ENCODE data around the gene HINFP.

Gene HINFP

DNA sequence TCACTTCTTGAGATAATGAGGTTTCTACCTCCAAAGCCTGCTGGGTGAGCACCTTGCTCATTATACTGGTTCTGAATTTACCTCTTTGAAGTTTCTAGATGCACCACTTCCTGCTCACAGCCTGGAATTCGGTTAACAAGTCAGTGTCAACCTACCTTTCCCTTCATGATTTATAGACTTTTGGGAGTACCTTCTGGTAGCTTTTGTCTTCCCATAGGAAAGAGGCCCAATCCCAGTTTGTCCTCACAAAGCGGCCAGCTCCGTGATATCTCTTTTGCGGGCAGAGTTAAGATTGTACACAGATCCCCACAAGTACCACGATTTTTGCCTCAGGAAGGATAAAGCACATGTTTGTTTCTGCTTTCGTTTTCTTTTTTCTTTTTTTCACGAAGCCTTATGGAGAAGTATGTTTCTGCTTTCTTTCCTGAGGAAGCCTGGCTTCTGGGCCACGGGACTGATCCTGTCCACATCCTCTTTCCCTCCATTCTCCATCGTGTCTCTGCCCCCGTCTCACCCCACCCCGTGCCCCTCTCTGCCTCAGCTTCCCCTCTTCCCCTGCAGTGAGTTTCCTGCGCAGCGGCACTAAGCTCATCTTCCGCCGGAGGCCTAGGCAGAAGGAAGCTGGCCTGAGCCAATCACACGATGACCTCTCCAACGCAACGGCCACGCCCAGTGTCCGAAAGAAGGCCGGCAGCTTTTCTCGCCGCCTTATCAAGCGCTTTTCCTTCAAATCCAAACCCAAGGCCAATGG lies 5.7 kb upstream of the HINFP start:
- Histone ChIP-seq H3K27ac (ENCODE audit: low read length, poor library complexity, severe bottlenecking) (no peak overlapping the region), H3K18ac (ENCODE audit: low read depth in 1 of 2, low read length in 2 of 2) (no peak overlapping the region), H2BK12ac (ENCODE audit: low read length in 2 of 2) (no peak overlapping the region), H3K36me3 (ENCODE audit: control insufficient read depth in 1 of 2, insufficient read depth in 2 of 2, low read depth in 1 of 2, low read length in 2 of 2) (peaks cover 49 to 63% of the 10 kb centered on the region in 2 experiments), H4K8ac (ENCODE audit: low read length) (no peak overlapping the region), H2AFZ (ENCODE audit: low read depth, low read length) (no peak overlapping the region), H2BK120ac (ENCODE audit: low read depth, low read length) (no peak overlapping the region), H2BK5ac (ENCODE audit: low read depth, low read length, poor library complexity, severe bottlenecking) (no peak overlapping the region), H2AK5ac (ENCODE audit: low read length, severe bottlenecking) (no peak overlapping the region), H3K4ac (ENCODE audit: low read depth in 1 of 2, low read length in 2 of 2) (no peak overlapping the region), H3K9me3 (ENCODE audit: control insufficient read depth, low read length) (no peaks in the 10 kb centered on the region), H3K4me3 (ENCODE audit: insufficient read depth in 1 of 2, low read depth in 1 of 2, low read length in 2 of 2) (no peak overlapping the region), H3K4me1 (ENCODE audit: control insufficient read depth, insufficient read depth, low read depth, low read length) (no peaks in the 10 kb centered on the region), H4K91ac (ENCODE audit: low read length) (no peak overlapping the region), H3K79me1 (replicated peaks; ENCODE audit: low read length, poor library complexity, severe bottlenecking) (no peaks in the 10 kb centered on the region), H3K23ac (ENCODE audit: low read length in 2 of 2) (no peak overlapping the region), H3K27me3 (ENCODE audit: control insufficient read depth in 1 of 2, insufficient read depth in 1 of 2, low read length in 2 of 2) (no peaks in the 10 kb centered on the region), H3K14ac (ENCODE audit: low read length in 2 of 2) (no peak overlapping the region), H3K9ac (ENCODE audit: low read length) (no peak overlapping the region), H3K4me2 (ENCODE audit: low read length, poor library complexity, severe bottlenecking) (no peak overlapping the region), H2BK15ac (ENCODE audit: low read depth, poor library complexity, severe bottlenecking) (no peak overlapping the region)
- 86% methylated on average over 24 of the region's 24 CpGs for WGBS
- no peak for DNase-seq

DNA sequence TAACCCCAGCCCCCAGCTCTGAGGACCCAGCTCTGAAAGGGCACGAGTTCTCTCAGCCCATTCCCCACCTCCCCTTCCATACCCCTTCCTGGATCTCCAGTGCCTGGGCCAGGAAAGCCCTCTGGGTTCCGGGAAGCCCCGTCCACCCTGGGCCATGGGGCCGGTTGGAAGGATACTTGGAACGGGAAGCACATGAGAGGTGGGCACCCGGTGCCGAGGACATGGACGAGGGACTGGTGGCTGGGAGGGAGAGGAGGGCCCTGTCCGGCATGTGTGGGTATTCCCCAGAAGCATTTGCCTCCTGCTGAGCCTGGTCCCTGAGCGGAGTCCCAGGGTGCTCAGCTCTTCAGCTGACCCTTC lies 5.2 kb upstream of the HINFP start:
- Histone ChIP-seq H4K8ac (ENCODE audit: low read length) (no peak overlapping the region), H3K14ac (ENCODE audit: low read length in 2 of 2) (no peak overlapping the region), H2AK5ac (ENCODE audit: low read length, severe bottlenecking) (no peak overlapping the region), H3K9me3 (ENCODE audit: control insufficient read depth, low read length) (no peaks in the 10 kb centered on the region), H3K4me3 (ENCODE audit: insufficient read depth in 1 of 2, low read depth in 1 of 2, low read length in 2 of 2) (no peak overlapping the region), H2BK15ac (ENCODE audit: low read depth, poor library complexity, severe bottlenecking) (no peak overlapping the region), H2AFZ (ENCODE audit: low read depth, low read length) (no peak overlapping the region), H3K9ac (ENCODE audit: low read length) (no peak overlapping the region), H3K27me3 (ENCODE audit: control insufficient read depth in 1 of 2, insufficient read depth in 1 of 2, low read length in 2 of 2) (no peaks in the 10 kb centered on the region), H2BK5ac (ENCODE audit: low read depth, low read length, poor library complexity, severe bottlenecking) (no peak overlapping the region), H3K18ac (ENCODE audit: low read depth in 1 of 2, low read length in 2 of 2) (no peak overlapping the region), H3K27ac (ENCODE audit: low read length, poor library complexity, severe bottlenecking) (no peak overlapping the region), H3K79me1 (replicated peaks; ENCODE audit: low read length, poor library complexity, severe bottlenecking) (no peaks in the 10 kb centered on the region), H4K91ac (ENCODE audit: low read length) (no peak overlapping the region), H3K4me2 (ENCODE audit: low read length, poor library complexity, severe bottlenecking) (no peak overlapping the region), H3K36me3 (ENCODE audit: control insufficient read depth in 1 of 2, insufficient read depth in 2 of 2, low read depth in 1 of 2, low read length in 2 of 2) (peaks cover 44 to 58% of the 10 kb centered on the region in 2 experiments), H3K4ac (ENCODE audit: low read depth in 1 of 2, low read length in 2 of 2) (no peak overlapping the region), H2BK12ac (ENCODE audit: low read length in 2 of 2) (no peak overlapping the region), H3K23ac (ENCODE audit: low read length in 2 of 2) (no peak overlapping the region), H3K4me1 (ENCODE audit: control insufficient read depth, insufficient read depth, low read depth, low read length) (no peaks in the 10 kb centered on the region), H2BK120ac (ENCODE audit: low read depth, low read length) (no peak overlapping the region)
- 86% methylated on average over 6 of the region's 10 CpGs for WGBS
- no peak for DNase-seq

GRCh38 chr11:119116601-119117000 lies 4.8 kb upstream of the HINFP start:
- Histone ChIP-seq H3K4me1 (ENCODE audit: control insufficient read depth, insufficient read depth, low read depth, low read length) (no peaks in the 10 kb centered on the region), H3K27ac (ENCODE audit: low read length, poor library complexity, severe bottlenecking) (no peak overlapping the region), H3K23ac (ENCODE audit: low read length in 2 of 2) (no peak overlapping the region), H3K27me3 (ENCODE audit: control insufficient read depth in 1 of 2, insufficient read depth in 1 of 2, low read length in 2 of 2) (no peaks in the 10 kb centered on the region), H2BK5ac (ENCODE audit: low read depth, low read length, poor library complexity, severe bottlenecking) (no peak overlapping the region), H3K9me3 (ENCODE audit: control insufficient read depth, low read length) (no peaks in the 10 kb centered on the region), H3K4me3 (ENCODE audit: insufficient read depth in 1 of 2, low read depth in 1 of 2, low read length in 2 of 2) (no peak overlapping the region), H3K4me2 (ENCODE audit: low read length, poor library complexity, severe bottlenecking) (no peak overlapping the region), H3K36me3 (ENCODE audit: control insufficient read depth in 1 of 2, insufficient read depth in 2 of 2, low read depth in 1 of 2, low read length in 2 of 2) (peaks cover 40 to 54% of the 10 kb centered on the region in 2 experiments), H2AK5ac (ENCODE audit: low read length, severe bottlenecking) (no peak overlapping the region), H3K79me1 (replicated peaks; ENCODE audit: low read length, poor library complexity, severe bottlenecking) (no peaks in the 10 kb centered on the region), H3K18ac (ENCODE audit: low read depth in 1 of 2, low read length in 2 of 2) (no peak overlapping the region), H3K9ac (ENCODE audit: low read length) (no peak overlapping the region), H3K14ac (ENCODE audit: low read length in 2 of 2) (no peak overlapping the region), H2BK12ac (ENCODE audit: low read length in 2 of 2) (no peak overlapping the region), H4K91ac (ENCODE audit: low read length) (no peak overlapping the region), H2BK15ac (ENCODE audit: low read depth, poor library complexity, severe bottlenecking) (no peak overlapping the region), H2AFZ (ENCODE audit: low read depth, low read length) (no peak overlapping the region), H2BK120ac (ENCODE audit: low read depth, low read length) (no peak overlapping the region), H3K4ac (ENCODE audit: low read depth in 1 of 2, low read length in 2 of 2) (no peak overlapping the region), H4K8ac (ENCODE audit: low read length) (no peak overlapping the region)
- WGBS: 78% methylated on average over 3 of the region's 5 CpGs
- DNase-seq: no peak

- no peak overlapping the region for H3K9ac ChIP-seq (ENCODE audit: low read length)
- H3K79me1 ChIP-seq (replicated peaks; ENCODE audit: low read length, poor library complexity, severe bottlenecking): no peaks in the 10 kb centered on the region
- WGBS: 98% methylated on average over 3 of the region's 3 CpGs
- no peak overlapping the region for H2BK12ac ChIP-seq (ENCODE audit: low read length in 2 of 2)
- DNase-seq: no peak
- no peak overlapping the region for H3K4me2 ChIP-seq (ENCODE audit: low read length, poor library complexity, severe bottlenecking)
- H2BK5ac ChIP-seq (ENCODE audit: low read depth, low read length, poor library complexity, severe bottlenecking): no peak overlapping the region
- H3K4me1 ChIP-seq (ENCODE audit: control insufficient read depth, insufficient read depth, low read depth, low read length): no peaks in the 10 kb centered on the region
- H2BK120ac ChIP-seq (ENCODE audit: low read depth, low read length): no peak overlapping the region
- no peak overlapping the region for H3K4me3 ChIP-seq (ENCODE audit: insufficient read depth in 1 of 2, low read depth in 1 of 2, low read length in 2 of 2)
- no peak overlapping the region for H4K8ac ChIP-seq (ENCODE audit: low read length)
- H3K14ac ChIP-seq (ENCODE audit: low read length in 2 of 2): no peak overlapping the region
- no peak overlapping the region for H3K27ac ChIP-seq (ENCODE audit: low read length, poor library complexity, severe bottlenecking)
- peaks cover 34 to 49% of the 10 kb centered on the region in 2 experiments for H3K36me3 ChIP-seq (ENCODE audit: control insufficient read depth in 1 of 2, insufficient read depth in 2 of 2, low read depth in 1 of 2, low read length in 2 of 2)
- no peak overlapping the region for H2AFZ ChIP-seq (ENCODE audit: low read depth, low read length)
- no peak overlapping the region for H4K91ac ChIP-seq (ENCODE audit: low read length)
- no peak overlapping the region for H2BK15ac ChIP-seq (ENCODE audit: low read depth, poor library complexity, severe bottlenecking)
- H3K23ac ChIP-seq (ENCODE audit: low read length in 2 of 2): no peak overlapping the region
- no peak overlapping the region for H3K4ac ChIP-seq (ENCODE audit: low read depth in 1 of 2, low read length in 2 of 2)
- no peaks in the 10 kb centered on the region for H3K27me3 ChIP-seq (ENCODE audit: control insufficient read depth in 1 of 2, insufficient read depth in 1 of 2, low read length in 2 of 2)
- H2AK5ac ChIP-seq (ENCODE audit: low read length, severe bottlenecking): no peak overlapping the region
- H3K18ac ChIP-seq (ENCODE audit: low read depth in 1 of 2, low read length in 2 of 2): no peak overlapping the region
- H3K9me3 ChIP-seq (ENCODE audit: control insufficient read depth, low read length): no peaks in the 10 kb centered on the region
These were observed 4.2 kb upstream of the HINFP start for GRCh38 chr11:119117004-119117706.

Data from mesenchymal stem cell (in vitro differentiated cells and primary cell).